IPS-18a (cell line): ENCODE measurements around the gene CLCN1.
"Not testable (repeated sequence)": the region's sequence is repeated elsewhere in the genome, so short reads cannot be mapped to it uniquely, and the experiment has no call there.

ENCODE experiments used
- H3K27ac ChIP-seq: one replicate; pipeline ENCODE4 v1.5.1; 2013; ENCODE audit warnings: low read length
- H3K27me3 ChIP-seq: one replicate; pipeline ENCODE4 v1.6.1; 2013; ENCODE audit warnings: mild to moderate bottlenecking, low read length; ENCODE audit not compliant: control insufficient read depth, insufficient read depth
- H3K36me3 ChIP-seq: one replicate; pipeline ENCODE4 v1.6.1; 2013; ENCODE audit warnings: low read depth, low read length; ENCODE audit not compliant: control insufficient read depth
- H3K4me1 ChIP-seq: one replicate; pipeline ENCODE4 v1.6.1; 2013; ENCODE audit warnings: low read depth, low read length; ENCODE audit not compliant: control insufficient read depth
- H3K4me3 ChIP-seq: one replicate; pipeline ENCODE4 v1.5.1; 2013; ENCODE audit warnings: low read length
- H3K9ac ChIP-seq: one replicate; pipeline ENCODE4 v1.6.1; 2013; ENCODE audit warnings: mild to moderate bottlenecking, low read length, moderate library complexity
- H3K9me3 ChIP-seq: one replicate; pipeline ENCODE4 v1.6.1; 2013; ENCODE audit warnings: low read depth, low read length; ENCODE audit not compliant: control insufficient read depth

CLCN1 gene

DNA sequence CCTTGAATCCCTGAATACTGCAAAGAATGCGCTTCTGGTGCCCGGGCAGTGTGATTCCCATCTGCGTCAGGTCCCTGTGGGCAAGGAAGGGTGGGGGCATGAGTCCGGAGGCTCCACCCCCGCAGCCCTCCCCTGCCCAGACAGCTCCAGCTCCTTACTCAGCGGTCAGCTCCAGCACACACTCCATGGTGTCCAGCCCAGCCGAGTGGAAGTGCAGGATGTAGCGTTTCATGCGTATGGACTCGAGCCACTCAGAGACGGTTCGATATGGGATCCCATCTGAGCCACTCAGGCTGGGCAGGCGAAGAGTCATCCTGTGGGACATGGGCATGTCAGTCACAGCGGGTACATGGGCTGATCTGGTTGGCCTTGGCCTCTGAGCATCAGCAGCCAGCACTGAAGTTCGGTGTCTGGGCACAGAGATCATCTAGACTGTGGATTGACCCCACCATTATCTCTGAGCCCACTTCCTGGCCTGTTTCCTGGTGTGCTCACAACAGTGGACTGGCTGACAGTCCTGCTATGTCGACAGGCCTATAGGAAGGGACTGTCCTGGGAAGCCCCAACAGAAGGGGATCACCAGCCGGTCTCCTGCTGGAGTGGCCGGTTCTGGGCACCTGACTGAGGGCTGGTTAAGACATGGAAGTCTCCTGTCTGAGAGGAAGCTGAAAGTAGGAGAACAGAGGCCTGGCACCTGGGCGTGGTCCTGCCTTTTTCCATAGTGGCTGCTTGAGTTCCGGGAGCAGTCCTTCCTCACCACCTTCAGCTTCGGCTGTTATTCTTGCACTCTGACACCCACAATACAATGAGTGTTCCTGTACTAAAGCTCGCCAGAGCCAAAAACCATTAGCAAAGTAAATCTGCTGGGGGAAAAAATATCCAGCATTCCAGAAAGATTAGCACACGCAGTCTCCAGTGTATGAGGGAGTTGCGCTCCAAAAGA is 75.8 kb downstream of the CLCN1 start:
- H3K27ac ChIP-seq = no peak overlapping the region

DNA sequence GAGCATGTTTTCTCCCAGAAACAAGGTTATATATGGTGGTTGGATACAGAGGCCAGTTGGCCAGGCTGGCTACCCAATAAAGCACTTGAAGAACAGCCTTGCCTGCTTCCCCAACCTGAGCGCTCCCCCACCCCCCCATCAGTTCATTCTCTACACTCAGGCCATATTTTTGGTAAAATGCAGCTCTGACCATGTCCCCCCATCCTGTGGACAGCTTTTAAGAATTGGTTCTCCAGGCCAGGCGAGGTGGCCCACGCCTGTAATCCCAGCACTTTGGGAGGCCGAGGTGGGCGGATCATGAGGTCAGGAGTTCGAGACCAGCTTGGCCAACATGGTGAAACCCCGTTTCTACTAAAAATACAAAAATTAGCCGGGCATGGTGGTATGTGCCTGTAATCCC is 76.5 kb downstream of the CLCN1 start:
- H3K9me3 ChIP-seq, H3K27ac ChIP-seq, H3K4me3 ChIP-seq, H3K27me3 ChIP-seq, H3K4me1 ChIP-seq, H3K9ac ChIP-seq: not testable (repeated sequence)
- H3K36me3 ChIP-seq = peaks cover 95% of the 10 kb centered on the region

More for the DNA sequence above, 75.8 kb downstream of the CLCN1 start:
- Histone ChIP-seq H3K36me3 (peaks cover 88% of the 10 kb centered on the region), H3K9me3 (no peaks in the 10 kb centered on the region), H3K4me1 (no peaks in the 10 kb centered on the region), H3K4me3 (no peak overlapping the region), H3K9ac (no peak overlapping the region), H3K27me3 (no peaks in the 10 kb centered on the region)

DNA sequence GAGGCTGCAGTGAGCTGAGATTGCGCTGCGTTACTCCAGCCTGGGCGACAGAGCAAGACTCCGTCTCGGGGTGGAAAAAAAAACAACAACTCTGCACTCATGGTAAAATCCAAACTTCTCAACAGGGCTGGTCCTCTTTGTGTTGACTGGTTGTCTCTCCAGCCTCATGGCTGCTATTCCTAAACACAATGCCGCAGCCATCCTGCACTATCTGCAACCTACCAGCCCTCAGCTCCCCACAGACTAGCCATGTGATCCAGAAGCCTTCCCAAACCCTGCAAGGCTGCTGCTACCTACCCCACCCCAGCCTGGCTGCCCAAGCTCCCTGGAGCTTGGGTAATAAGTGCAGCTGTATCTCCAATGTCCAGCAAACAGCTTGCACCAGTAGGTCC is 77.0 kb downstream of the CLCN1 start:
- Histone ChIP-seq H3K36me3 (peaks cover 95% of the 10 kb centered on the region), H3K27ac (no peak overlapping the region), H3K9me3 (no peaks in the 10 kb centered on the region), H3K4me1 (no peaks in the 10 kb centered on the region), H3K9ac (no peak overlapping the region), H3K27me3 (no peaks in the 10 kb centered on the region), H3K4me3 (no peak overlapping the region)

DNA sequence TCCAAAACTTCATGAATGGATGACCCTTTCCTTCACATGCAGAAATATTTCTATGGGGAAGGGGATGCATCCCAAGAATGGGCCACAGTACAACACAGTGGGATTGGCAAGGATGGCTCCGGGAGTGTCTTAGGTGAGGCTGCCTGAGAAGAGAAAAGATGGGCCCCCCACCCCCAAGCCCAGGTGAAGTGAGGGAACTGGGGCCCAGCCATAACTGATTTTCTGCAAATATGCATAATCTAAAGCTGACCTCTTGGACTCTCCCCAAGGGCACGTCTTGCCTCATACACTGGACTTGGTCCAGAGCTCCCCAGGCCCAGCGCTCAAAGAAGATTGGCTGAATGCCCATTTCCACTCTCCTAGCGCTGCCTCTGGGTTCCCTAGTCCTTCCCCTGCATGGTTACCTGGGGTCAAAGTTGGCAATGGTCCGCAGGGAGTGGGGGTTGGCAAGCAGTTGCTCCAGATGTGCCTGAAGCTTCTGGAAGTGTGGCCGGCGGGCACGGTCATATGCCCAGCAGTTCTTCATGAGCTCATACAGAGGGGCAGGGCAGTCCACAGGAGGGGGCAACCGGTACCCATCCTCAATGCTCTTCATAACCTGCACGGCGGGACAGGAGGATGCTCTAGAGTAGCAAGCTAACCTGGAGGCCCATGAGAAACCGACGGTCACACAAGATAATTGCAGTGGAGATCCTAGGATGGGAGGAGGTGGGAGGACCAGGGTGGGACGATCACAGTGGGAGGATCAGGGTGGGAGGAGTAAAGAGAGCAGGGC is 77.5 kb downstream of the CLCN1 start:
- Histone ChIP-seq H3K9ac (no peak overlapping the region), H3K9me3 (no peaks in the 10 kb centered on the region), H3K27ac (no peak overlapping the region), H3K36me3 (peaks cover 97% of the 10 kb centered on the region), H3K4me1 (no peaks in the 10 kb centered on the region), H3K27me3 (no peaks in the 10 kb centered on the region), H3K4me3 (no peak overlapping the region)

DNA sequence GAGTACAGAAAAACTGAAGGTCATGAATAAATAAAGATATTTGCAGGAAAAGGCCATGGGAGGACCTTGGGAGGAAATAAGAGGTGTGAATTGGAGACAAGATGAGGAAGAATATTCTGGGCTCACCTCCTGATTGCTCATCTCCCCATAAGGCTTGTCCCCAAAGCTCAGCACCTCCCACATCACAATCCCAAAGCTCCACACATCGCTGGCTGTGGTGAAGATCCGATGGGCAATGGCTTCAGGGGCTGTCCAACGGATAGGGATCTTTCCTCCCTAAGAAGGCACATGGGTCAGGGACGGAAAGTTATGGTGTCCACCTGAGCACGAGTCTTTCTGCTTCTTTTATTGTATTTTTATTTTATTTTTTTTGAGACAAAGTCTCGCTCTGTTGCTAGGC is 78.2 kb downstream of the CLCN1 start:
- Histone ChIP-seq H3K4me3 (no peak overlapping the region), H3K4me1 (no peaks in the 10 kb centered on the region), H3K9ac (no peak overlapping the region), H3K36me3 (peaks cover 97% of the 10 kb centered on the region), H3K27ac (no peak overlapping the region), H3K9me3 (no peaks in the 10 kb centered on the region), H3K27me3 (no peaks in the 10 kb centered on the region)

DNA sequence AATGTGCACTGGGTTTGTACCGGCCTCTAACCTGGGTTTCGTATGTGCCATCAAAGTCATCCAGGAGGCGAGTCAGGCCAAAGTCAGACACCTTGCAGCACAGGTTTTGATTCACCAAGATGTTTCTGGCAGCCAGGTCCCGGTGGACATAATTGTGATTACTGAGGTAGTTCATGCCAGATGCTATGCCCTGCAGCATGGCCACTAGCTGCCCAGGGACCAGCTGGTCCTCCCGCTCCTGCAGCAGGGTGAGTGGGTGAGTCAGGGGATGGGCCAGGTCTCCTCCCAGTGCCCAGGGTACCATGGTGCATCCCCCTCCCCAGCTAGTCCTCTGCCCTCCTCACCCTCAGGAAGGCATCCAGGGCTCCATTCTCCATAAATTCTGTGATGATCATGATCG is 78.9 kb downstream of the CLCN1 start:
- peaks cover 97% of the 10 kb centered on the region for H3K36me3 ChIP-seq
- H3K4me3 ChIP-seq = no peak overlapping the region
- H3K27me3 ChIP-seq = no peaks in the 10 kb centered on the region
- no peak overlapping the region for H3K27ac ChIP-seq
- H3K9ac ChIP-seq = no peak overlapping the region
- H3K9me3 ChIP-seq = no peaks in the 10 kb centered on the region
- no peaks in the 10 kb centered on the region for H3K4me1 ChIP-seq

DNA sequence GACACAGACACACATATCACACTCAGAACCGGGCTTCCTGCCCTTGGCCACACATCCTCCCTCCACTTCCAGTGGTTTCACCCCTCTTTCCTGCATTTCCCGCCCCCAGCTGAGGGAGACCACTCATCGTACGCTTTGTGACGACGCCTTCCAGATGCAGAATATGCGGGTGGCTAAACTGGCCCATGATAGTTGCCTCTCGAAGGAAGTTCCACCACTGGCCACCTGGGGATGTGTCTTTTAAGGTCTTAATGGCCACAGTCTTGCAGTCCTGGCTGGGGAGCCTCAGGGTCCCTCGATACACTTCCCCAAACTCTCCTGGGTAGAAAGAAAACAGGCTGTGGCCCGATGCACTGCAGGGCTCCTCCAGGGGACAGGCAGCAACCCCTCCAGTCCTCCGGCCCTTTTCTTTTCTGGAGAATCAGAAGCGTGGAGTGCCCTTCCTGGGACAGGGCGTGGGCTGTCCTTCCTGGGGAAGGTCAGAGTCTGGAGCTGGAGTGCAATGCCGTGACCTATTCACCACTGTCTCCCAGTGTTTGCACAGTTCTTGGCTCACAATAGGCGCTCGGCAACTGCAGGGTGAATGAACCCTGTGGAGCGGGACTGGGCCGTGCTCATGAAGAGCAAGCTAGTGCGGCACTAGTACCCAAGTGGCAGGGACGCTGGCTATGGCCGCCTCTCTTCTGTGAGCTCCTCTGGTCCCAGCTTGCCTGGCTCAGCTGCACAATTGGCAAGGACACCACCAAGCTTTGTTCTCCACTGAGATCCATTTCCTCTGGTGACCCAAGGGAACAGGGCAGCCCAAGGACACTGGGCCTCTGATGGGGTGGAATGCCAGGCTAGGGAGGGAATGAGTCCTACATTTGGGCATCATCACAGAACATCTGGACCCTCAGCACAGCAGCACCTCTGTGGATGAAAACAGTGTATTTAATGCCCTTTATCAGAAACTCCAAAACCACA is 79.6 kb downstream of the CLCN1 start:
- H3K4me1 ChIP-seq = no peaks in the 10 kb centered on the region
- H3K9ac ChIP-seq = no peak overlapping the region
- no peaks in the 10 kb centered on the region for H3K27me3 ChIP-seq
- no peaks in the 10 kb centered on the region for H3K9me3 ChIP-seq
- no peak overlapping the region for H3K4me3 ChIP-seq
- H3K27ac ChIP-seq = no peak overlapping the region
- peaks cover 97% of the 10 kb centered on the region for H3K36me3 ChIP-seq

DNA sequence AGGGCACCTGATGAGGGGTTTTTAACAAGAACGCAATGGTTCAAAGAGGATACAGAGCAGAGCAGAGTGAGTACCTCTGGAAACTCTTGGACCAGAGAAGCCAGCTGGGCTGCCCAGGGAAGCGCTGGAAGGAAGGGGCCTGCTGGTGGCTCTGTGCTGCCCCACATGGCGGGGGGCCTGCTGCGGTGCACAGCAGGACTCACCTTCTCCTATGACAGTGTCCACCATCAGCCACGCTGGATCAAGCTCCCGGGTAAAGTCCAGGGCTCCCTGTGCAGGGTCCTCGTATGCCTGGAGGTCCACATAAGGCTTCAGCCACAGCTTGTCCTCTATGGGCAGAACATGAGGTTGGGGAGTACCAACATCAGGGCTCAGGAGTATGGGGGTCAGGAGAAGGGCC is 80.3 kb downstream of the CLCN1 start:
- H3K27ac ChIP-seq = no peak overlapping the region
- no peaks in the 10 kb centered on the region for H3K4me1 ChIP-seq
- H3K4me3 ChIP-seq = no peak overlapping the region
- H3K9ac ChIP-seq = no peak overlapping the region
- no peaks in the 10 kb centered on the region for H3K9me3 ChIP-seq
- peaks cover 97% of the 10 kb centered on the region for H3K36me3 ChIP-seq
- no peaks in the 10 kb centered on the region for H3K27me3 ChIP-seq

DNA sequence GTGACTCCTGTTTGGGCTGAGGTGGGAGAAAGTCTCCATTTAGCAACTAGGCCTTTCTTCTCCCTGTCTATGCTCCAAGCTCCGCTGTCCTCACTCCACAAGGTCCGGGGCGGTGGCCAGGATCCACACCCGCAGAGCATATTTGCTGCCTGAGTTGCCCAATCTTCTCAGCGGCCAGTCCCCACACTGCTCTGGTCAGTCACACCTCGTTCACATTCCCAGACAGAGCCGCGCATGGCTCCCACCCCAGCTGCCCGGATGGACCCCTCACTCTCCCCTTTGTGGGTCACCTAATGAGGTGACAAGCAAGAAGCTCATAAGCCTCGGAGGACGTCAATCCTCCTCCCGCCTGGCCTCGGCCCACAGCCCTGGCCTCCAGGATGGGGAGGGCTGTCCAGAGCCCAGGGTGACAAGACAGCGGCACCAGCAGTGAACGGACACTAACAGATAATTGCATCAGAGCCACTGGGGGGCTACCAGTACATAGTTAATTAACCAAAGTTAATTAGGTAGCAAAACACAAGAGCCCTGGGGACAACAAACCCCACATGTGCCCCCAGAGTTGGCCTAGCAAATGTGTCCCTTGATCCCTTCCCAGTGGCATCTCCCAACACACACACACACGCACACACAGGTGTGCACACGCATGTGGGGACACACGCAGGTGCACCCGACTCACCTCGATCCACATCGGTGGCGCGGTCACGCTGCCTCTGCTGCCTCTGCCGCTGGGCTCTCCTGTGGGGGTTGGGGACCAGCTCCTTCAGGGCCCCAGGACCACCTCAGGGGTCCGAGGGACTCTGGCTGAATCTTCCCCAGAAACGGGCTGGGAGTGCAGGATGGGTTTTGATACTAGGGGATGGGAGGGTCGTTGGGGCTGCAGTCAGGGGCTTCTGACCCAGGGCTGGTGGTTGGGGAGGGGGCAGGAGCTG is 81.0 kb downstream of the CLCN1 start:
- Histone ChIP-seq H3K4me1 (no peaks in the 10 kb centered on the region), H3K36me3 (peaks cover 96% of the 10 kb centered on the region), H3K27me3 (no peaks in the 10 kb centered on the region), H3K9me3 (no peaks in the 10 kb centered on the region), H3K4me3 (no peak overlapping the region), H3K27ac (no peak overlapping the region), H3K9ac (no peak overlapping the region)

DNA sequence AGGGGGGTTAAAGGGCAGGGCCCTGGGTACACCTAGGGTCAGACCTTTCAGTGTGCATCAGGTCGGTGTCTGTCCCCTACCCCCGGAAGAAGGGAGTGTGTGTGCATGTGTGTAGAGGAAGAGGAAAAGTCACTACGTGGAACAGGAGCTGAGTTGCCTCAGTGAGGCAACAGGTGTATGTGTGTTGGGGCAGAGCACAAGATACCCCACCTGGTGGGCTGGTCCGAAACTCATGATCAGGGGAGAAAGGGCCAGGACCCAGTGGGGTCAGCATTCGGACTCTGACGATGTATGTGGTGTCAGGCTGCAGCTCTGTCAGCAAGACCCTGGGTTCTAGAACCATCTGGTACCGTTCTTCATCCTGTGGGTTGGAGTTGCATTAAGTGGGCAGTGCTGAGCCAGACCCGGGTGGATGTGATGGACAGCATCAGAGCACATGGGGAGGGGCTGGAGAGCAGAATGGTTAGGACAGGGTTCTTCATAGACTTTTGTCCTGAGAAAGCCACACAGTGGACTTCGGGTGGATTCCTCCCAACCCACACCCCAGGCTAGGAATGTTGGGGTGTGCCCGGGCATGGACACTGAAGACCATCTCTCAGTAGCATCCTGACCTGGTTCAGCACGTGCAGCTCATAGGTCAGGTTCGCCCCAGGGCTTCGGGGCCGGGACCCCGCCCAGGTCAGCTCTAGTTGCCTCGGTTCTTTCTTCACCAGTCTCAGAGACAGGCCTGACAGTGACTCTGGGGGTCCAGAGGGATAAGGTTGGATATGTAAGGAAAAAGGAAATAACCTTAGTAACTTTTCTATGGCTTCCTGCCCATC is 82.0 kb downstream of the CLCN1 start:
- no peaks in the 10 kb centered on the region for H3K9me3 ChIP-seq
- peaks cover 94% of the 10 kb centered on the region for H3K36me3 ChIP-seq
- H3K27me3 ChIP-seq = no peaks in the 10 kb centered on the region
- no peak overlapping the region for H3K9ac ChIP-seq
- H3K27ac ChIP-seq = no peak overlapping the region
- no peaks in the 10 kb centered on the region for H3K4me1 ChIP-seq
- H3K4me3 ChIP-seq = no peak overlapping the region
